ENCODE measurements around the gene INPP5B. TPM values are rescaled to one million over a fixed set of nuclear protein-coding genes. Genes with fewer than 3 reads are reported as not detected.

Gene INPP5B
- total and polyA plus RNA-seq, 8 donors = 22.5 to 39.9 (median 31.3) TPM

- intact Hi-C loops (cut with DNase I) = no loop called here
Observed at GRCh38 chr1:37948166-37948565, 1.3 kb upstream of the INPP5B start.

GRCh38 chr1:37947364-37947763, 511 bp upstream of the INPP5B start:
- TF ChIP-seq, protein P1, sequence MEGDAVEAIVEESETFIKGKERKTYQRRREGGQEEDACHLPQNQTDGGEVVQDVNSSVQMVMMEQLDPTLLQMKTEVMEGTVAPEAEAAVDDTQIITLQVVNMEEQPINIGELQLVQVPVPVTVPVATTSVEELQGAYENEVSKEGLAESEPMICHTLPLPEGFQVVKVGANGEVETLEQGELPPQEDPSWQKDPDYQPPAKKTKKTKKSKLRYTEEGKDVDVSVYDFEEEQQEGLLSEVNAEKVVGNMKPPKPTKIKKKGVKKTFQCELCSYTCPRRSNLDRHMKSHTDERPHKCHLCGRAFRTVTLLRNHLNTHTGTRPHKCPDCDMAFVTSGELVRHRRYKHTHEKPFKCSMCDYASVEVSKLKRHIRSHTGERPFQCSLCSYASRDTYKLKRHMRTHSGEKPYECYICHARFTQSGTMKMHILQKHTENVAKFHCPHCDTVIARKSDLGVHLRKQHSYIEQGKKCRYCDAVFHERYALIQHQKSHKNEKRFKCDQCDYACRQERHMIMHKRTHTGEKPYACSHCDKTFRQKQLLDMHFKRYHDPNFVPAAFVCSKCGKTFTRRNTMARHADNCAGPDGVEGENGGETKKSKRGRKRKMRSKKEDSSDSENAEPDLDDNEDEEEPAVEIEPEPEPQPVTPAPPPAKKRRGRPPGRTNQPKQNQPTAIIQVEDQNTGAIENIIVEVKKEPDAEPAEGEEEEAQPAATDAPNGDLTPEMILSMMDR (IDR thresholded peaks at IDR 0.05) = no peak
- intact Hi-C loops (cut with DNase I) = no loop called here
- no peaks in the 10 kb centered on the region for H3K27me3 ChIP-seq
- peak overlapping the region in 1 of 2 donors; percentile 81 for H3K4me3 ChIP-seq
- no peaks in the 10 kb centered on the region for H3K9me3 ChIP-seq
- H3K27ac ChIP-seq = peak overlapping the region in 1 of 2 donors; percentile 83
- ATAC-seq (no peak), DNase-seq (peak in 1 of 4 donors; percentile 13)
- H3K4me1 ChIP-seq = peaks cover 0 to 23% of the 10 kb centered on the region in 2 donors
- H3K36me3 ChIP-seq = peaks cover 0 to 27% of the 10 kb centered on the region in 2 donors

More at GRCh38 chr1:37948166-37948565, 1.3 kb upstream of the INPP5B start:
- ATAC-seq (no peak), DNase-seq (no peak)
- Histone ChIP-seq H3K9me3 (no peaks in the 10 kb centered on the region), H3K4me1 (peaks cover 0 to 23% of the 10 kb centered on the region in 2 donors), H3K27ac (no peak overlapping the region), H3K4me3 (no peak overlapping the region), H3K36me3 (peaks cover 0 to 19% of the 10 kb centered on the region in 2 donors), H3K27me3 (no peaks in the 10 kb centered on the region)
- TF ChIP-seq, protein P1 (IDR thresholded peaks at IDR 0.05) = no peak

GRCh38 chr1:37945743-37946702, 830 bp downstream of the INPP5B start:
- intact Hi-C loops (cut with DNase I) = no loop called here
- peaks cover 0 to 23% of the 10 kb centered on the region in 2 donors for H3K4me1 ChIP-seq
- H3K27me3 ChIP-seq = no peaks in the 10 kb centered on the region
- peak; percentile 73 for ATAC-seq
- peaks cover 0 to 31% of the 10 kb centered on the region in 2 donors for H3K36me3 ChIP-seq
- H3K9me3 ChIP-seq = no peaks in the 10 kb centered on the region
- peak overlapping the region; percentile 48 to 81 for H3K4me3 ChIP-seq
- H3K27ac ChIP-seq = peak overlapping the region; percentile 83 to 87
- DNase-seq = peak; percentile 33 to 74 (median 72)
- TF ChIP-seq, protein P1 (IDR thresholded peaks at IDR 0.05) = no peak

DNA sequence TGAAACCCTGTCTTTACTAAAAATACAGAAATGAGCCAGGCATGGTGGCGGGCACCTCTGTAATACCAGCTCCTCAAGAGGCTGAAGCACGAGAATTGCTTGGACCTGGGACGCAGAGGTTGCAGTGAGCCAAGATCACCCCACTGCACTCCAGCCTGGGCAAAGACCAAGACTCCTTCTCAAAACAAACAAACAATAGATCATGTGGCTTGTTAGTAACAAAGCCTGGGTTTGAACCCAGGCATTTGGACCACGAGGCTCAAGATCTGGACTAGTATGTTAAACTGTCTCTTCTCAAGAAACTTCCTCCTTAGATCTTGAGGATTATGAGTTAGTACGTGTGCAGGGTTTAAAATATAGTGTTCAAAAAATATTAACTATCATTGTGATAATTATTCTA, 1.6 kb downstream of the INPP5B start:
- H3K4me1 ChIP-seq = peaks cover 0 to 23% of the 10 kb centered on the region in 2 donors
- peak overlapping the region in 1 of 2 donors; percentile 81 for H3K4me3 ChIP-seq
- intact Hi-C loops (cut with DNase I) = no loop called here
- H3K9me3 ChIP-seq = no peaks in the 10 kb centered on the region
- no peaks in the 10 kb centered on the region for H3K27me3 ChIP-seq
- DNase-seq = no peak
- peaks cover 0 to 39% of the 10 kb centered on the region in 2 donors for H3K36me3 ChIP-seq
- no peak for ATAC-seq
- TF ChIP-seq, protein P1 (IDR thresholded peaks at IDR 0.05) = no peak
- H3K27ac ChIP-seq = peak overlapping the region in 1 of 2 donors; percentile 83

DNA sequence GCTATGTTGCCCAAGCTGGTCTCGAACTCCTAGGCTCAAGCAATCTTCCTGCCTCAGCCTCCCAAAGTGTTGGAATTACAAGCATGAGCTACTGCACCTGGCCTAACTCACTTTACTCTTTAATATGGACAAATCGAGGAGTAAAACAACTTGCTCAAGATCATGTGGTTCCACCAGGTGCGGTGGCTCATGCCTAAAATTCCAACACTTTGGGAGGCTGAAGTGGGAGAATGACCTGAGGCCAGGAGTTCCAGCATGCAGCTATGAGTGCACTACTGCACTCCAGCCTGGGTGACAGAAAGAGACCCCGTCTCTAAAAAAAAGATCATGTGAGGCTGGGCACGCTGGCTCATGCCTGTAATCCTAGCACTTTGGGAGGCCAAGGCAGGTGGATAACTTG, 2.0 kb downstream of the INPP5B start:
- intact Hi-C loops (cut with DNase I) = no loop called here
- Histone ChIP-seq H3K27ac (no peak overlapping the region), H3K9me3 (no peaks in the 10 kb centered on the region), H3K4me3 (no peak overlapping the region), H3K36me3 (peaks cover 0 to 43% of the 10 kb centered on the region in 2 donors), H3K4me1 (peaks cover 0 to 23% of the 10 kb centered on the region in 2 donors), H3K27me3 (no peaks in the 10 kb centered on the region)
- TF ChIP-seq, protein P1 (IDR thresholded peaks at IDR 0.05) = no peak
- no peak for ATAC-seq
- DNase-seq = no peak

Data from left lung (tissue), 10 donors.